ENCODE data around the gene BOK.

Gene BOK

DNA sequence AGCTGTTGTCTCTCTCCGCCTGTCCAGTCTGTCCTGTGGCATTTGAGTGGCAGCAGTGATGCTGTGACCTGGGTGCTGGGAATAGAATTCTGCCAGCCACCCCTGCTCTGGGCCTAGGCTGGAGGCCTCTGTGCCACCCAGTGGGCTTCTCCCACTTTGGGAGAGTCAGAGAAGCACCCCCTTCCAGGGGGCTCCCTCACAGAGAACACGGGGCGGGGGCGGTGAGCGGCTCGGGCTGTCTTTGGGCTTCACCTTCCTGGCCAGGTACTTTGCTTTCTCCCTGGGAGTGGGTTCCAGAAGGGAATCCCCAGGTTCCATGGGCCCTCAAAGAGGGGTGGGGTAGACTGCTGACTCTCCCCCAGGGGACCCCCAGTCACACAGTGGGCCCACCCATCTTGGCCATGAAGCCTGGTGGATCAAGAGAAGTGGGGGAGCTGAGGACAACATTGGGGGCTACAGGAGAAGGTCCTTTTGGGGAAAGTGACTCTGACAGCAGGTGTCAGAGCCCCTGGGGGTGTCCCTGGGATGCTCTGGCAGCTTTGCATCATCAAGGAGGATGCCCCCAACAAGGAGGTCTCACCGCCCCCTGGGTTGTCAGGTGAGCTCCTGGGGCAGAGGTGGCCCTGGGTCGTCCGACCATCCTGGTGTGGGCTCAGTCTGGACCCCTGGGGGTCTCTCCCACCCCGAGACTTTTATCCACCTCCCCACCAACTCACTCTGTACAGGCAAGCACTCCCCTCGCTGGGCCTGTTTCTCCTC lies 18.8 kb upstream of the BOK start:
- DNase-seq = no peak

DNA sequence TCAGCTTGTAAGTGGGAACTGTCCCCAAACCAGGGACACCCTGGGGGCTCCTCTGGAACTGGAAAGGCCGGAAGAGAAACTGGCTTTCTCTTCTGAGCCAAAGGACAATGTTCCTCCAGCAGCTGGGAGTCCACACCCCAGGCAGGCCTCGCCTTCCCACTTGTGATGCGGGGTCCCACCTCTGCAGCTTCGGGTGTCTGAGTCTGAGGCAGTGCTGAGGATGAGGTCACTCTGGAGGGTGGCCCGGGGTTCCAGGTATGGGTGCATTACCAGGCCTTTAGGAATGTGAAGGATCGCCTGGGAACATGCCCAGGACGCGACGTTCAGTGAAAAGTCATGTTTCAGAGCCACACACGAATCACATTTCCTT lies 18.2 kb upstream of the BOK start:
- DNase-seq = peak; percentile 25

DNA sequence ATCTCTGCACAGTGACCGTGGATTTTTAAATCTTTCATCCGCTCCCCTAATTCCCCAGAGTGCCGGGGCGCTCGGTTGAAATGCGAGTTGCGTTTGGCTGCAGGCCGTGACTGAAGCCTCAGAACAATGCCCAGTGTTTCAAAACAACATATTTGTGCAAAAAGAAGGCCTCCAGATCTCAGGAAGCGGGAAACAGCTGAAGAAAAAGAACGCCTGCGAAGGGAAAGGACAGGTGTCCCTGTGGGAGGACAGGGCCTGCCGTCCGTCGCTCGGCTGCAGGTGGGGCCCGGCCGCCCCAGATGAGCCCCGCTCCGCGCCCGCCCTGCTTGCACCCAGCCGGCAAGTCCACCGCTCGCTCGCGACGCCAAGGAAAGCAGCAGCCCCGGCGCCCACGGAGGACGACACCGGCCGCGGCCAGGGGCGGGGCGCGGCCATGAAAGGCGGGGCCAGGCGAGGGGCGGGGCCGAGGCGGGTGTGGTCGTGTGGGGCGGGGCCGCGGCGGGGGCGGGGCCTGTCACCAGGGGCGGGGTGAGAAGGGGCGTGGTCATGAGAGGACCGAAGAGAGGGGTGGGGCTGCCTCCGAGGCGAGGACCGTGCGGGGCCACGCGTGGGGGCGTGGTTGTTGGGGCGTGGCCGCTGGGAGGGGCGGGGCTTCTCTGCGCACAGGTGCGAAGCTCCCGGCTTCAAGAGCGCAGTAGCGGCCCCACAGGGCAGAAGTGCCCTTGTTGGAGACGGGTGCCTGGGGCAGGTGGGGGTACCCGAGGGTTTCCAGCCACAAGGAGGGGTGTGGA lies 17.6 kb upstream of the BOK start:
- peak; percentile 66 for DNase-seq

DNA sequence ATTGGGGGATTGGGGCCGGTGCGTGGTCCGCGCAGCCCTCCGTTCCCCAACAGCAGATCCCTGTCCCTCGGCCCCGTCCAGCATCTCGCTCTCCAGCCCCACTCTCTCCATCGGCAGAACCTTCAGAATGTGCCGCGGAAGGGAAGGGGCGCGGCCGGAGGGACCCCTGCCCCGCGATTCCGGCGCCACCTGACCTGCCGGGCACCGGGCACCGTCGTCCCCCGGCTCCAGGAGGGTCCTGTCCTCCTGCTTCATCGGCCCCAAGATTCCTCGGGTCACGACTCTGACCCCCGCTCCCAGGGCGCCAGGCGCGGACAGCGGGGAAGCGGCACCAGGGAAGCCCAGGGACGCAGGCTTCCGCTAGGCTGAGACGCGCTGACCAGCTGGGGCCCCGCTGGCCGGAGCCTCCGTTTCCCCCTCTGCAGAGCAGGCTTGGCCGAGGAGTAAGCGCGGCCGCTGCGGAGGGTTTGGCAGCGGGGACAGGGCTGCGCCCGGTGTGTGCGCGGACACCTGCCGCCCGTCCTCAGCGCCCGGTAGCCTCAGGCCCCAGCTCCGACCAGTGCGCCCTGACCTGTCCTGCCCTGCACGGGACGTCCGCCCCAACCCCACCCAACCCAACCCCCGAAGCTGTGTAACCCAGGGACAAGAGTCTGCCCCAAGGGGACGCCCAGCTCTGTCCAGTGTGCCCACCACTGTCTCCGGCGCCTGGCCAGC lies 16.8 kb upstream of the BOK start:
- DNase-seq = no peak

DNA sequence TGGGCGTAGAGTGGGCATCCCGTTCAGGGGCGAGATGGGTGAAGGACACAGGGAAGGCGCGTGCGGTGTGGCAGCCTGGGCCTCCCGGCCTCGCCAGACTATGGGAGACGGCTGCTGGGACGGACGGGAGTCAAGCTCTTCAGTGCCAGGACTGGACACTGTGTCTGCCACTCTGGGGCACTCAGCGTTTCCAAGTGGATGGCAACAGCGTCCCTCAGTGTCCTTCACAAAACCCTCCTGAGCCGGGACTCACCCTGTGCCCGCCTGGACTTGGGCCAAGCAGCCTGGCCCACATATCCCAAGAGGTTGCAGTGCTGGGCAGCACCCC lies 16.3 kb upstream of the BOK start:
- DNase-seq = no peak

DNA sequence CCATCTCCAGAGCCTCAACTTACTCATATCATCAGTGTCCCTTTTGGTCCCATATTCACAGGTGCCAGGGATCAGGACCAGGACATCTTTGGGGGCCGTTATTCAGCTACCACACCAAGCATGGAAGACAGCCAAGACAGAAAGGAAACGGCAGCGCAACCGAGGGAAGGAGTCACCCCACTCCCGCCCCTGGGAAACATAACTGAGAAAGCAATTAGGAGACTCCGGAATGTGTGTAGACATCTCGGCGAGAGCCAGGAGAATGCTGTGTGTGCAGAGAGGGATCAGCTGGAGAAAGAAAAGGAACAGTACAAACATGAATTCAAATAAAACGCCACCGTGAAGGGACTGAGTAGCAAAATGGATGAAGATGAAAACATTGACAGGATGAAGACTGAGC lies 13.4 kb upstream of the BOK start:
- peak; percentile 86 for DNase-seq

DNA sequence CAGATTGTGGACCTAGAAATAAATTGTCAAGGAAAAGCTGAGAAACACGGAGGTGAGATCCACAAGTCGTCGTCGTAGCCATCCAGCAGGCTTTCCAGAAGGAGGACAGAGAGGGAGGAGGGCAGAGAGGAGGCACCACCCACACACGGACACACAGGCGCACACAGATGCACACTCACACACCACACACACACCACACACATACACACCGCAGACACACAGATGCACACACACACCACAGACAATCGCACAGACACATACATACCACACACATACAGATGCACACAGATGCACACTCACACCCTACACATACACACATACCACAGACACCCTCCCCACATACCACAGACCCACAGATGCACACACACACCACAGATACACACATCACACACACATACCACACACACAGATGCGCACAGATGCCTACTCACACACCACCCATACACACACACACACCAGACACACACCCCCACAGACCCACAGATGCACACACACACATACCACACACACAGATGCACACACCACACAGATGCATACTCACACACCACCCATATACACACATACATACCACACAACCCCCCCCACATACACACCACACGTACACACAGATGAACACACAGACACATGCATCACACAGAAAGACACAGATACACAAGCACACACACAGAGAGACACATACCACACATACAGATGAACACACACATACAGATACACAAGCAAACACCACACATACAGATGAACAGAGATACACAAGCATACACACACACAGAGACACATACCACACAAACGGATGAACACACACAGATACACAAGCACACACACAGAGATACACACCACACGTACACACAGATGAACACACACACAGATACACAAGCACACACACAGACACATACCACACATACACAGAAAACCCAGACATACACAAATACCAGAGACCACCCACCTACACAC lies 12.7 kb upstream of the BOK start:
- no peak for DNase-seq

DNA sequence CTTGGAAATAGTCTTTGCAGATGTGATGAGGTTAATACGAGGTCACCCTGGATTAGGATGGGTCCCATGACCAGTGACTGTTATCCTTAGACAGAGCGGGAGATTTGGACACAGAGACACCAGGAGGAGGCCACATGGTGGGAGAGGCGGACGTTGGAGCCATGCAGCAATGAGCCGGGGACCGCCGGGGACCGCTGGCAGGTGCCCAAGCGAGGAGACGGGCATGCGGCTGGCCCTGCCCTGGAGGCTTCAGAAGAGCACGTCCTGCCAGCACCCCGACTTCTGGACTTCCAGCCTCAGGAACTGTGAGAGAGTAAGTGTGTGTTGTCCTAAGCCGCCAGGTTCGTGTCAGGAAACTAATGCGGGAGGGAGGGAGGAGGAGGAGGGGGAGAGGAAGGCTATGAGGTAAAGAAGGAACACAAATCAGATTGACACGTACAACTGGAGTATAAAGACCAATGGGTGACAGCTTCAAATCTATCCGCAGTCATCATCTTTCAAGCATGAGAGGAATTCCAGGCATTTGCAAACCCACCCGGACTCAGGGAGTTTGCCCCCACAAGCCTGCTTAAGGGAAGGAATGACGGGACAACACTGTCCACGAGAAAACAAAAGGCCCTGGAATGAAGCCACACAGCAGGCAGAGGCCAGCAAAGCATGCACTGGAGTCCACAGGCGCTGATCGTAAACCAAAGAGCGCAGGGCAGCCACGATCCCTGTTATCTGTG lies 11.6 kb upstream of the BOK start:
- peak; percentile 100 for DNase-seq

DNA sequence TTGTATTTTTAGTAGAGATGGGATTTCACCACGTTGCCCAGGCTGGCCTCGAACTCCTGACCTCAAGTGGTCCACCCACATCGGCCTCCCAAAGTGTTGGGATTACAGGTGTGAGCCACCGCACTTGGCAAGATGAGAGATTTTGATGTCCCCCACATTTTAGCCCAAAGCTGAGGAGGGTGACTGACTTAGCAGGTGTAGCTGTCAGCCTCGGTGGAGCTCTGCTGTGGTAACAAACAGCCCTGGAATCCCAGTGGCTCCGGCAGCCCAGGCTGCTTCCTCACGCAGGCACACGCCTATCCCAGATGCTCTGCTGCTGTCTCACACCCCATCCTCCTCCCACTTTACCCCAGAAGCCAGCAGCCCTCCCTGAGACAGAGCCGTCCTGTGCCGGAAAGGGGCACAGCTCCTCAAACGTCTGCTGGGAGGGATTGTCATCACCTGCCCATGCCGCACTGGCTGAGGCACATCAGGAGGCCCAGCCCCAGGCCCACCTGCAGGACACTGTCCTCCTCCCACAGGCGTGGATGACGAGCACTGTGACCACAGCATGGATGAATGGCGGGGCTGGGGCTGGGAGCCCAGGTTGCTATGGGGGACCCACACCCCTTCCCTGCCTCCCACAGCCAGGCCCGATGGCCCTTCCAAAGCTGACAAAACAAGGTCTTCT lies 10.6 kb upstream of the BOK start:
- peak; percentile 34 for DNase-seq

DNA sequence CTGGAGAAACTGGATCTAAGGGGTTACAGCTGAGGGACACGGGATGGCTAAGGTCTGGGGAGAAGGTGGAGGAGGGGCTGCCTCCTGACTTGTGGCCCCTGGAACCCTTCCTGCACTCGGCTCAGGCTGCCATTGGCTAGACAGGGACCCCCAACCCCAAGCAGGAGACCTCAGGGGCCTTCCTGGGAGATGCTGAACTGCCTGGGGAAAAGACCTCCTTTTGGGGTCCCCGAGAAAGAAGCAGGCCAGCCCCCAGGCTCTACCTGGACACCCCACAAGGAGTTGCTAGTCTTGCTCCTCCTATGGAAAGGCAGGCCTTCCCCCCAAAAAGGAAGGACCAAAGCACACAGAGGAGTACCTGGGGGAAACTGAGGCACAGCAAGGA lies 10.1 kb upstream of the BOK start:
- DNase-seq = no peak

DNA sequence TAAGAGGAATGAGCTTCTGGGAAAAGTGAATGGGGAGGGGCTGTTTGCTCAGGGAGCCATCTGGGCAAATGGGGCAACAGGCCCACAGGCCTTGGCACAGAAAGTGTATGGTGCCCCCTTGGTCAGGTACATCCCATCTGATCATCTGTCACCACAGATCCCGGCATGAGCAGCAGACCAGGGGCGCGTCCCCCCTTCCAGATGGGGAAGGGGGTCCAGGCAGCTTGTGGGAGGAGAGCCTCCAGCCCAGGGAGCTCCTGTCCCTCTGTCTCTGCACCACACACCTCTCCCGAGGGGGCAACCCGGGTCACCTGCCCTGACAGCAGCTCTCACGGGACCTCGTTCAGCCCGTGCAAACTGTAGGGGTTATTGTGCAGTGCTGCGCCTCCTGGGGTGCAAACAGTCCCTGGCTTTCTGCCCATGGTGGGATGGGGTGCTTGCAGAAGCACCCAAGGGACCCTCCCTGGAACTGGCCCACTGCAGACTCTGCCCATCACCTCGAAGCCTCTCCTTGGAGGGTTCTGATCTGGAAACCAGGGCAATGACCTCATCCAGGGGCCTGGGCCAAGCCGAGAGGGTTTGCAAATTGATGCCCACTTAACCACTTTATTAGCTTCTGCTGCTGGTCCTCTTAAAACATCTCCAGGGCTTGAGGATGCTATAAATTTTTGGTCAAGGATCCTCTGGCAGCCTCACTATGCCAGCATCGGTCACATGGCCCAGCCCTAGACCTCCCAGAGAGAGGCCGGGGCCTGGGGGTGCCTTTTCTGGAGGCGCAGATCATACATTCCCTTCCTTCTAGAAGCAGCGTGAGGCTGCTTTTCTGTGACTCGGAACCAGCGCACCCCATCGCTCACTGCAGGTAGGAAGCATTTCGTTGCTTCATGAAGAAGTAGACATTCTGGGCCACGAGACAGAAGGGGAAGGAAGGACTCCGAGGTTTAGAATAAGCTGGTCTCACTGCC lies 7.6 kb upstream of the BOK start:
- no peak for DNase-seq

DNA sequence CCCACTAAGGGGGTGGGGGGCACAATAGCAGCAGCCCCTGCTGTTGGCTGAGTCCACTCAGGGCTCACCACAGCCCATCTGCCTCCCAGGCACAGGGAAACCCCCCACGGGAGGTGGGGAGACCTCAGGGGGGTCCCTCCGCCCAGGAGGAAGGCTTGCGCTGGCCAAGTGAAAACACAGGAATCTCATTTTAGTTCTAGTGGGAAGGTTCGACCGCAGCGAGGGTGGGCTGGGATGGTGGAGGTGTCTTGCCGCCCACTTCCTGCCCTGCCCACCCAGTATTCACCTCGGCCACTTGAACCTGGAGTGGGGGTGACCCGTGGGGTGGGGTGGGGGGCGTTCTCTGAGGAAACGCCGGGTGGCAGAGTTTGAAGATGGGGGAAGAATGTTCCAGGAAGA lies 6.9 kb upstream of the BOK start:
- DNase-seq = no peak

DNA sequence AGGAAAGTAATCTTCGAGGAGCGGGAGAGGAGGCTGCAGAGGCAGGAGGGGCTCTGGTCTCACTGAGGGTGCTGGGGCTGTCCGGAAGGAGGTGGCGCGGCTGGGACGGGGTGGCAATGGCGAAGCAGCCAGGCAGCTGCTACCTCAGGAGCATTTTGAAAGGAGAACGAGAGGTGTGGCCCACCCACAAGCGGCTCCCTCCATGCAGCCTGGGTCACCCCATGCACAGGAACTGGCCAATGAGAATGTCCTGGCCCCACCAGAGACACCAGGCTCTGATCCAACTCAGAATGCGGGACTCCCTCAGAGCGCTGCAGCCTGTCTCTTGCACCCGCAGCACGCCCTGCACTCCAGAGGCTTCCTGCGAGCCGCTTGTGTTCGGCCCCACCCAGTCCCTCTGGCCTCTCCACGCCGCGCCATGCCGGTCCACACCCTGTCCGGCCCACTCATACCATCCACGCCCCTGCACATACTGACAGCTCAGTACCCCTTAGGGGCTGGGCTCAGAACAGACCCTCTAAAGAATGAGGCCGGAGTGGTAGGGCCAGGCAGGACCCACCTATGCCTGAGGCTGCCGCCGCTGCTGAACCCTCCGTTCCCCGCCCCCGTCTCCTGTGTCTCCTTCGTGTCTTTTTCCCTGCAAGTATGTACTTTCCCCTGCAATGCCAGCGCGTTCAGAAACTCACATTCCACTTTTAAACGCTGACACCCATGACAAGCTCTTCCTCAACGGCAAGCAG lies 6.4 kb upstream of the BOK start:
- DNase-seq = no peak

DNA sequence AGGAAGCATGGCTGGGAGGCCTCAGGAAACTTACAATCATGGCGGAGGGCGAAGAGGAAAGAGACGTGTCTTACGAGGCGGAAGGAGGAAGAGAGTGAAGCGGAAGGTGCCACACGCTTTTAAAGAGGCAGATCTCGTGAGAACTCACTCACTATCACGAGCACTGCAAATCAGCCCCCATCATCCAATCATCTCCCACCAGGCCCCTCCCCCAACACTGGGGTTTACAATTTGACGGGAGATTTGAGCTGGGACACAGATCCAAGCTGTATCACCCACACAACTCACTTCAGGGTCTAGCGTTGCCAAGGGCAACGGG lies 5.1 kb upstream of the BOK start:
- no peak for DNase-seq

DNA sequence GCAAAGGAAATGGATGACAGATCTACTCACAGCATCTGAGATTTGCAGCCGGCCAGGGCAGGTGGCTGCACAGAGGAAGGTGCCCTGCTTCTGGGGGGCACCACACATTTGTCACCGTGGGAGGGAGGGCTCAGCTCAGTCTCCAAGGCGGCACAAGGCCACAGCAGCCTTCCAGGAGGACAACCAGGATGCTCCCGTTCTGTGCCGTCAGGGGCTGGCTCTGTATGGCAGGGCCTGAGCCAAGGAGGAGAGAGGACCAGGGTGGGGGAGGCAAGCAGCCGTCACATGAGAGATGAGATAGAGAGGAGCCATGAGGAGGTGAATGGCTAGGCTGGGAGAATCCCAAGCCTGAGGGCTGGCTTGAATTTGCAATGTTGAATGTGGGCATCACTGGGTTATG lies 4.6 kb upstream of the BOK start:
- DNase-seq = no peak

DNA sequence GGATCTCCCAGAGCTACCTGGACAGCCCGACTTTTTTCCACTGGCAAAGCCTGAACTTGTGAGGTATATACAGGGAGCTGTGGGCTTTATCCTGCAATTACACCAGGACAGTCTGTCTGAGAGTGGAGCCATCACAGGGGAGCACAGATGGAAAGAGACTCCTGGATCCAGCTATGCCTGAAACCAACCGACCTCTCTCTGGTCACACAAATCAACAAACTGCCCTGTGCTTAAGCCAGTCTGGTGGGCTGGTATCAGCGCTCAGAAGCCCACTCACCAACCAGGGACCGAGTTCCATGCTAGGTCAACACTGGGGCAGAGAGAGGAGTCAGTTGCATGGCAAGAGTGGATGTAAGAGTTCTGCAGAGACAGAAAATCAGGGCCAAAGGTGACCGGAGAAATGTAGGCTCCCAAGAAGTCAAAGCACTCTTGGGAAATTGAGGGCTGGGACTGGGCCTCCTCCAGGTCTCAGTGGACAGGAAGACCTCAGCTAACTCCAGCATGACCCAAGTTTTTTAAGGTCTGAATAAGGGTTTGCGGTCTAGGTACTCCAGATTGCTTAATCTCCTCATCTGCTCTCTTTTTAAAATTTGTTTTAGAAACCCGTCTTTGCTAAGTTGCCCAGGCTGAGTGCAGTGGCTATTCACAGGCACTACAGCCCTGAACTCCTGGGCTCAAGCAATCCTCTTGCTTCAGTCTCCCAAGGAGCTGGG lies 3.8 kb upstream of the BOK start:
- DNase-seq = no peak

DNA sequence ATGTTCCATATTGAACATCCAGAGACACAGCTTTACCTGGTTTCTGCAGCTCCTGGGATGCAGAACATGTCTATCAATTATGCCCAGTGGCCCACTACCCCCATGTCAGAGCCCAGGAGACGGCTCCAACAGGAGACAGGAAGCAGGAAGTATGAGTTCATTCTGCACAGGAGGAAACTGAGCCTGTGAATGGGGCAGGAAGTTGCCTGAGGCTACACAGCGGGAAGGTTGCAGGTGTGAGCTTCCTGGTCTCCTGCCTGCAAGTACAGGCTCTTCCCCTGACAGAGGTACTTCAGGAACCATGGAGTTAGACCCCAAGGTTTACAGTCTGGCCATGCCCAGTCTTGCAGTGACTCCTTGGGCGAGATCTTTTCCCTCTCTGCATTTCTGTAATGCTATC lies 2.8 kb upstream of the BOK start:
- no peak for DNase-seq

DNA sequence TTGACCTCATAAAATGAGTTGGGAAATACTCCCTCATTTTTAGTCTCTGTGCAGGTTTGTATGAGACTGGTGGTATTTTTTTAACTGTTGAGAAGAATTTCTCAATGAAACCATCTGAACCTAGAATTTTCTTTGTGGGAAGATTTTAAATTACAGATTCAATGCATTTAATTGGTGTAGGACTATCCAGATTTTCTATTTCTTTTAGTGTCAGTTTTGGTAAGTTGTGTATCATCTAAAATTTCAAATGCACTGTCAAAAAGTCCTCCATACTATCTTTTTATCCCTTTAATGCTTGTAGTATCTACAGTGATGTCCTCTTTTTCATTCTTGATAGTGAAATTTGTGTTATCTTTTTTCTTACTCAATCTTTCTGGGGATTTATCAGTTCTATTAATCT lies 1.8 kb upstream of the BOK start:
- no peak for DNase-seq

All from EL (cell line).